Ureter (tissue), 1 donor: ENCODE measurements around the gene NSUN4. TPM values are rescaled to one million over a fixed set of nuclear protein-coding genes. Genes with fewer than 3 reads are reported as not detected.

Experiments used
- DNase-seq: peaks from one replicate; pipeline ENCODE4 v3.0.0-alpha.2; 2020; ENCODE audit warnings: low spot score
- total RNA-seq: library from RNA; stranded (reverse); gene quantifications from one replicate; pipeline ENCODE4 v1.2.4, GENCODE V29; 2023
- donor health status: DM: yes; HTN: yes; CAD: no.

The NSUN4 gene
- total RNA-seq, 1 donor from 2014 or later, result 45.0 TPM

- no peak for DNase-seq
These were observed 65.1 kb downstream of the NSUN4 start for GRCh38 chr1:46405724-46406123.

- no peak for DNase-seq
These were observed 66.4 kb downstream of the NSUN4 start for GRCh38 chr1:46406881-46407608.

- DNase-seq, result no peak
These were observed 67.0 kb downstream of the NSUN4 start for GRCh38 chr1:46407636-46408035.

GRCh38 chr1:46408356-46409062, 67.9 kb downstream of the NSUN4 start:
- no peak for DNase-seq

GRCh38 chr1:46409063-46409372, 68.4 kb downstream of the NSUN4 start:
- no peak for DNase-seq

GRCh38 chr1:46410156-46411009, 69.8 kb downstream of the NSUN4 start:
- no peak for DNase-seq

- DNase-seq, result no peak
These were observed 70.4 kb downstream of the NSUN4 start for GRCh38 chr1:46411010-46411405.

Other genes with a start within 250 kb of the NSUN4 start
- gene PIK3R3, start 208.2 kb upstream of the NSUN4 start, total RNA-seq, result 55.8 TPM
- 144 TPM for gene TSPAN1, start 165.7 kb upstream of the NSUN4 start, total RNA-seq
- gene P3R3URF, start 164.3 kb upstream of the NSUN4 start, total RNA-seq, result not detected
- gene POMGNT1, start 142.4 kb upstream of the NSUN4 start, total RNA-seq, result 99.6 TPM
- gene LURAP1, start 137.5 kb upstream of the NSUN4 start, total RNA-seq, result 8.5 TPM
- gene RAD54L, start 93.0 kb upstream of the NSUN4 start, total RNA-seq, result 0.39 TPM
- gene LRRC41, start 37.2 kb upstream of the NSUN4 start, total RNA-seq, result 76.6 TPM
- gene UQCRH, start 37.1 kb upstream of the NSUN4 start, total RNA-seq, result 213 TPM
- 62.9 TPM for gene FAAH, start 53.5 kb downstream of the NSUN4 start, total RNA-seq
- gene DMBX1, start 149.0 kb downstream of the NSUN4 start, total RNA-seq, result not detected
- not detected for gene KNCN, start 210.8 kb downstream of the NSUN4 start, total RNA-seq